ENCODE data around the gene SIRPB1. TPM values are rescaled to one million over a fixed set of nuclear protein-coding genes. Genes with fewer than 3 reads are reported as not detected.
"Not testable (repeated sequence)": the region's sequence is repeated elsewhere in the genome, so short reads cannot be mapped to it uniquely, and the experiment has no call there.

Gene SIRPB1
- polyA plus RNA-seq, 1 donor (not counting 4 experiments of a cell fraction or from before 2014, with no cell fraction given): not detected

- TF ChIP-seq EZH2 (IDR thresholded peaks at IDR 0.05; ENCODE audit: low read length): no peak
- TF ChIP-seq CTCF (optimal IDR thresholded peaks at IDR 0.05 in 1 of 3, IDR thresholded peaks at IDR 0.05 in 1 of 3, conservative IDR thresholded peaks at IDR 0.05 in 1 of 3; ENCODE audit: extremely low read depth in 1 of 3, insufficient read depth in 2 of 3, low read length in 3 of 3): no peak
- DNase-seq (ENCODE audit: low read depth, low spot score) (no peak), FAIRE-seq (peak; percentile 41)
- Histone ChIP-seq H3K27ac (ENCODE audit: control insufficient read depth, insufficient read depth, low read length) (peak overlapping the region; percentile 40), H3K4me1 (ENCODE audit: control insufficient read depth, extremely low read depth, insufficient read depth, low read length) (peaks cover 6% of the 10 kb centered on the region), H3K36me3 (ENCODE audit: control insufficient read depth in 2 of 2, extremely low read depth in 1 of 2, insufficient read depth in 2 of 2, low read length in 2 of 2) (no peaks in the 10 kb centered on the region), H4K20me1 (ENCODE audit: control insufficient read depth, extremely low read depth, insufficient read depth, low read length) (no peaks in the 10 kb centered on the region), H3K9me1 (ENCODE audit: control insufficient read depth, extremely low read depth, insufficient read depth, low read length) (no peaks in the 10 kb centered on the region), H3K4me3 (ENCODE audit: control insufficient read depth in 2 of 3, extremely low read depth in 1 of 3, insufficient read depth in 2 of 3, low read depth in 1 of 3, low read length in 3 of 3) (no peak overlapping the region), H2AFZ (ENCODE audit: control insufficient read depth, low read length) (no peak overlapping the region), H3K27me3 (ENCODE audit: control insufficient read depth, extremely low read depth, insufficient read depth, low read length) (no peaks in the 10 kb centered on the region), H3K9ac (ENCODE audit: control insufficient read depth, extremely low read depth, insufficient read depth, low read length) (no peak overlapping the region), H3K4me2 (ENCODE audit: control insufficient read depth, extremely low read depth, insufficient read depth, low read depth, low read length) (no peak overlapping the region), H3K79me2 (ENCODE audit: control insufficient read depth, insufficient read depth, low read length) (no peaks in the 10 kb centered on the region), H3K9me3 (ENCODE audit: control insufficient read depth, low read depth, low read length) (no peaks in the 10 kb centered on the region)
- dilution Hi-C loops (cut with MboI; ENCODE audit: extremely low pct_ligation_motif_present, low sequenced_read_pairs): no loop called here
Measured at GRCh38 chr20:1576641-1577040, 43.2 kb downstream of the SIRPB1 start.

GRCh38 chr20:1576003-1576402, 43.8 kb downstream of the SIRPB1 start:
- H3K9ac ChIP-seq (ENCODE audit: control insufficient read depth, extremely low read depth, insufficient read depth, low read length); H3K4me3 ChIP-seq (ENCODE audit: control insufficient read depth in 2 of 3, extremely low read depth in 1 of 3, insufficient read depth in 2 of 3, low read depth in 1 of 3, low read length in 3 of 3); H3K4me1 ChIP-seq (ENCODE audit: control insufficient read depth, extremely low read depth, insufficient read depth, low read length); H3K36me3 ChIP-seq (ENCODE audit: control insufficient read depth in 2 of 2, extremely low read depth in 1 of 2, insufficient read depth in 2 of 2, low read length in 2 of 2); H3K9me1 ChIP-seq (ENCODE audit: control insufficient read depth, extremely low read depth, insufficient read depth, low read length); H3K27me3 ChIP-seq (ENCODE audit: control insufficient read depth, extremely low read depth, insufficient read depth, low read length); H3K9me3 ChIP-seq (ENCODE audit: control insufficient read depth, low read depth, low read length); dilution Hi-C loops (cut with MboI; ENCODE audit: extremely low pct_ligation_motif_present, low sequenced_read_pairs); H3K79me2 ChIP-seq (ENCODE audit: control insufficient read depth, insufficient read depth, low read length); H2AFZ ChIP-seq (ENCODE audit: control insufficient read depth, low read length); H4K20me1 ChIP-seq (ENCODE audit: control insufficient read depth, extremely low read depth, insufficient read depth, low read length); H3K4me2 ChIP-seq (ENCODE audit: control insufficient read depth, extremely low read depth, insufficient read depth, low read depth, low read length): not testable (repeated sequence)
- FAIRE-seq (peak; percentile 91), DNase-seq (ENCODE audit: low read depth, low spot score) (peak; percentile 41)
- H3K27ac ChIP-seq (ENCODE audit: control insufficient read depth, insufficient read depth, low read length): peak overlapping the region; percentile 40

DNA sequence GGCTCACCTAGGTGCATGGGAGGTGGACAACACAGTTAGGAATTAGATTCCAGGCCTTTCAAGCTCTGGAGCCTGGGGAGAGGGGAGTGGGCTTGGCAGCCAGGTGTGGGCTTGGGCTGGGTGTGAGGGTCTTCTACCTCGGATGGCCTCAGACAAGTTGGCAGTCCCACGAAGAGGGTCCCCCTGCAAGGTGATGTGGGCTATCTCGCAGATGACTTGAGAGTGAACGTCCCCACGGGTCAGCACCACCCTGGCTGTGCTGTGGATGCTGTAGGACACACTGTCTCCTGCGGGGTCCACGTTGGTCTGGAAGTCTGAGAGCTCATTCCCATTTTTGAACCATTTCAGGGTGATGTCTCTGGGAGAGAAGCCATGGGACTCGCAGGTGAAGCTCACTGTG, 48.2 kb downstream of the SIRPB1 start:
- DNase-seq (ENCODE audit: low read depth, low spot score); FAIRE-seq; H3K36me3 ChIP-seq (ENCODE audit: control insufficient read depth in 2 of 2, extremely low read depth in 1 of 2, insufficient read depth in 2 of 2, low read length in 2 of 2); H3K27me3 ChIP-seq (ENCODE audit: control insufficient read depth, extremely low read depth, insufficient read depth, low read length); H3K9me1 ChIP-seq (ENCODE audit: control insufficient read depth, extremely low read depth, insufficient read depth, low read length); H3K9me3 ChIP-seq (ENCODE audit: control insufficient read depth, low read depth, low read length); H3K27ac ChIP-seq (ENCODE audit: control insufficient read depth, insufficient read depth, low read length); H2AFZ ChIP-seq (ENCODE audit: control insufficient read depth, low read length); H3K4me2 ChIP-seq (ENCODE audit: control insufficient read depth, extremely low read depth, insufficient read depth, low read depth, low read length); H3K9ac ChIP-seq (ENCODE audit: control insufficient read depth, extremely low read depth, insufficient read depth, low read length); dilution Hi-C loops (cut with MboI; ENCODE audit: extremely low pct_ligation_motif_present, low sequenced_read_pairs); H3K4me3 ChIP-seq (ENCODE audit: control insufficient read depth in 2 of 3, extremely low read depth in 1 of 3, insufficient read depth in 2 of 3, low read depth in 1 of 3, low read length in 3 of 3); H4K20me1 ChIP-seq (ENCODE audit: control insufficient read depth, extremely low read depth, insufficient read depth, low read length); H3K79me2 ChIP-seq (ENCODE audit: control insufficient read depth, insufficient read depth, low read length): not testable (repeated sequence)
- peaks cover 39% of the 10 kb centered on the region for H3K4me1 ChIP-seq (ENCODE audit: control insufficient read depth, extremely low read depth, insufficient read depth, low read length)

Small RNAs within 50 kb of the gene (small RNA-seq; reads per million reads assigned to genes)
- 0 reads per million in 3 experiments for gene RN7SL561P (ENCODE audit: insufficient read length in 3 of 3, low read depth in 3 of 3, low replicate concordance in 1 of 3)

Other genes with a start within 250 kb of the SIRPB1 start
- 776 to 1,168 TPM (median 1,010 TPM) in 3 replicates for gene FKBP1A, start 227.0 kb downstream of the SIRPB1 start, polyA plus RNA-seq
- gene NSFL1C, start 153.2 kb downstream of the SIRPB1 start, polyA plus RNA-seq: 23.9 to 45.4 TPM (median 38.8 TPM) in 3 replicates
- gene SIRPB2, start 128.6 kb downstream of the SIRPB1 start, polyA plus RNA-seq: 1.1 to 2.1 TPM (median 1.6 TPM) in 3 replicates
- not detected in 3 replicates for gene SIRPD, start 62.3 kb downstream of the SIRPB1 start, polyA plus RNA-seq
- gene SIRPG, start 37.8 kb upstream of the SIRPB1 start, polyA plus RNA-seq: 0.04 to 0.17 TPM in 2 of 3 replicates, not detected in the other

All from keratinocyte (primary cell).